ENCODE measurements around the gene DCTPP1. TPM values are rescaled to one million over a fixed set of nuclear protein-coding genes. Genes with fewer than 3 reads are reported as not detected.

DCTPP1 gene
- polyA plus RNA-seq, 2 of the 4 experiments (the other 2 are of a cell fraction), result 105 to 121 TPM

- DNase-seq (ENCODE audit: low read depth in 1 of 2, low spot score in 1 of 2) (no peak), FAIRE-seq (no peak), ATAC-seq (no peak)
- 87% methylated on average over 7 of the region's 7 CpGs for WGBS (ENCODE audit: missing lambda C conversion rate)
- no peaks in the 10 kb centered on the region for H3K9me3 ChIP-seq
- ChIA-PET POLR2A (no interaction called here), CTCF (interaction anchor here (1.2 kb wide), 2 partner anchors 25 kb away, joined by 4 to 5 read pairs; no protein-coding TSS in a partner anchor)
- TF ChIP-seq SMC3 (IDR thresholded peaks at IDR 0.05) (no peak), RFX5 (IDR thresholded peaks at IDR 0.05) (no peak), ZFP36 (IDR thresholded peaks at IDR 0.05; ENCODE audit: borderline replicate concordance, partially characterized antibody) (no peak), POLR2A (IDR thresholded peaks at IDR 0.05; ENCODE audit: low read length) (no peak), CHD2 (IDR thresholded peaks at IDR 0.05; ENCODE audit: low read length, partially characterized antibody) (no peak), EP300 (IDR thresholded peaks at IDR 0.05) (no peak), EHMT2 (IDR thresholded peaks at IDR 0.05; ENCODE audit: low read depth) (no peak), CBX2 (IDR thresholded peaks at IDR 0.05; ENCODE audit: borderline replicate concordance, low read depth) (no peak), ZC3H11A (IDR thresholded peaks at IDR 0.05) (no peak), MYC (IDR thresholded peaks at IDR 0.05; ENCODE audit: borderline replicate concordance, low read length) (no peak), HOXB13 (CRISPR knock-in tag; IDR thresholded peaks at IDR 0.05; ENCODE audit: low read depth) (no peak), REST (IDR thresholded peaks at IDR 0.05) (no peak), BHLHE40 (IDR thresholded peaks at IDR 0.05; ENCODE audit: low read depth, low read length) (no peak), RNF2 (IDR thresholded peaks at IDR 0.05; ENCODE audit: borderline replicate concordance, low read depth) (no peak), RCOR1 (IDR thresholded peaks at IDR 0.05; ENCODE audit: low read depth, low read length) (no peak), CBX8 (IDR thresholded peaks at IDR 0.05) (no peak)
- no peaks in the 10 kb centered on the region for H3K4me1 ChIP-seq
- no peak overlapping the region for H3K4me2 ChIP-seq
- no peak overlapping the region for H3K4me3 ChIP-seq
- H3K27ac ChIP-seq, result no peak overlapping the region
These were observed 44.9 kb upstream of the DCTPP1 start for GRCh38 chr16:30474684-30475083.

GRCh38 chr16:30474074-30474452 is 44.2 kb upstream of the DCTPP1 start:
- H3K27ac ChIP-seq, result no peak overlapping the region
- no peaks in the 10 kb centered on the region for H3K4me1 ChIP-seq
- no peaks in the 10 kb centered on the region for H3K9me3 ChIP-seq
- FAIRE-seq (no peak), ATAC-seq (no peak; a peak in 2 of 6 replicates), DNase-seq (ENCODE audit: low read depth in 1 of 2, low spot score in 1 of 2) (no peak)
- CTCF ChIA-PET, result interaction anchor here (1.2 kb wide), 2 partner anchors 24 to 44 kb away, joined by 5 read pairs; partner anchors contain the start of gene DCTPP1
- POLR2A ChIA-PET, result no interaction called here
- no peak for TF ChIP-seq PBX3 (IDR thresholded peaks at IDR 0.05)
- H3K4me2 ChIP-seq, result no peak overlapping the region
- 78% methylated on average over 23 of the region's 35 CpGs for WGBS (ENCODE audit: missing lambda C conversion rate)
- H3K4me3 ChIP-seq, result no peak overlapping the region

GRCh38 chr16:30473231-30474073 is 43.6 kb upstream of the DCTPP1 start:
- Histone ChIP-seq H3K4me1 (no peaks in the 10 kb centered on the region), H3K4me2 (no peak overlapping the region), H3K4me3 (no peak overlapping the region), H3K27ac (no peak overlapping the region), H3K9me3 (no peaks in the 10 kb centered on the region)
- TF ChIP-seq EHF (CRISPR knock-in tag; IDR thresholded peaks at IDR 0.05) (no peak), GATA3 (IDR thresholded peaks at IDR 0.05; ENCODE audit: borderline replicate concordance) (no peak), EP300 (IDR thresholded peaks at IDR 0.05) (no peak), JUNB (IDR thresholded peaks at IDR 0.05) (no peak), NR3C1 (IDR thresholded peaks at IDR 0.05) (no peak), ELK1 (IDR thresholded peaks at IDR 0.05; ENCODE audit: low read depth, low read length) (no peak), HMGXB4 (CRISPR knock-in tag; IDR thresholded peaks at IDR 0.05; ENCODE audit: borderline replicate concordance) (no peak)
- CTCF ChIA-PET, result interaction anchor here (1.0 to 1.2 kb wide), 4 partner anchors 13 to 43 kb away, joined by 3 to 5 read pairs (median 4); partner anchors contain the start of gene DCTPP1
- ATAC-seq, result peak in 1 of 2 experiments; percentile 23; a peak in 3 of 6 replicates
- no peak for DNase-seq (ENCODE audit: low read depth in 1 of 2, low spot score in 1 of 2)
- no peak for FAIRE-seq
- WGBS (ENCODE audit: missing lambda C conversion rate), result 72% methylated on average over 19 of the region's 19 CpGs
- POLR2A ChIA-PET, result no interaction called here

Measured in A549 (cell line).